Neutrophil (primary cell): ENCODE data around the gene TSHZ2.

Experiments used
- H3K27ac ChIP-seq: fragments of 200-600 bp; sonication (generic); 2 replicates; pipeline ENCODE4 v1.5.1; 2016; ENCODE audit warnings: mild to moderate bottlenecking, moderate library complexity
- H3K27me3 ChIP-seq: fragments of 200-600 bp; sonication (generic); 2 replicates; pipeline ENCODE4 v1.6.0; 2016; ENCODE audit warnings: mild to moderate bottlenecking
- H3K36me3 ChIP-seq: fragments of 200-600 bp; sonication (generic); 2 replicates; pipeline ENCODE4 v1.5.1; 2017
- H3K4me1 ChIP-seq, 2 experiments: fragments of 200-600 bp in 1 of 2; sonication (generic) in 1 of 2; 1 replicate in 1 of 2; 2 replicates in 1 of 2; pipeline versions ENCODE4 v1.5.1 to v1.6.1; 2013 to 2016; ENCODE audit warnings: low read depth in 1 of 2, low read length in 1 of 2, mild to moderate bottlenecking in 1 of 2, moderate library complexity in 1 of 2; ENCODE audit not compliant: control insufficient read depth in 1 of 2, insufficient read depth in 1 of 2
- H3K4me3 ChIP-seq, 2 experiments: fragments of 200-600 bp in 1 of 2; sonication (generic) in 1 of 2; 1 replicate in 1 of 2; 2 replicates in 1 of 2; pipeline ENCODE4 v1.5.1; 2013 to 2016; ENCODE audit warnings: low read depth in 1 of 2, low read length in 1 of 2, mild to moderate bottlenecking in 1 of 2, moderate library complexity in 1 of 2
- H3K9me3 ChIP-seq: fragments of 200-600 bp; sonication (generic); 2 replicates; pipeline ENCODE4 v1.5.1; 2016
- TF ChIP-seq, protein P1 (sequence below): fragments of 200-600 bp; sonication (generic); IDR thresholded peaks from 2 replicates; pipeline ENCODE4 v1.5.1; 2016; ENCODE audit warnings: antibody characterized with exemption

The TSHZ2 gene

GRCh38 chr20:53122853-53123252, 150.7 kb downstream of the TSHZ2 start:
- TF ChIP-seq, protein P1, sequence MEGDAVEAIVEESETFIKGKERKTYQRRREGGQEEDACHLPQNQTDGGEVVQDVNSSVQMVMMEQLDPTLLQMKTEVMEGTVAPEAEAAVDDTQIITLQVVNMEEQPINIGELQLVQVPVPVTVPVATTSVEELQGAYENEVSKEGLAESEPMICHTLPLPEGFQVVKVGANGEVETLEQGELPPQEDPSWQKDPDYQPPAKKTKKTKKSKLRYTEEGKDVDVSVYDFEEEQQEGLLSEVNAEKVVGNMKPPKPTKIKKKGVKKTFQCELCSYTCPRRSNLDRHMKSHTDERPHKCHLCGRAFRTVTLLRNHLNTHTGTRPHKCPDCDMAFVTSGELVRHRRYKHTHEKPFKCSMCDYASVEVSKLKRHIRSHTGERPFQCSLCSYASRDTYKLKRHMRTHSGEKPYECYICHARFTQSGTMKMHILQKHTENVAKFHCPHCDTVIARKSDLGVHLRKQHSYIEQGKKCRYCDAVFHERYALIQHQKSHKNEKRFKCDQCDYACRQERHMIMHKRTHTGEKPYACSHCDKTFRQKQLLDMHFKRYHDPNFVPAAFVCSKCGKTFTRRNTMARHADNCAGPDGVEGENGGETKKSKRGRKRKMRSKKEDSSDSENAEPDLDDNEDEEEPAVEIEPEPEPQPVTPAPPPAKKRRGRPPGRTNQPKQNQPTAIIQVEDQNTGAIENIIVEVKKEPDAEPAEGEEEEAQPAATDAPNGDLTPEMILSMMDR, result no peak
- no peaks in the 10 kb centered on the region for H3K4me1 ChIP-seq
- no peak overlapping the region for H3K27ac ChIP-seq
- peaks cover 4% of the 10 kb centered on the region for H3K27me3 ChIP-seq
- H3K4me3 ChIP-seq, result no peak overlapping the region
- no peaks in the 10 kb centered on the region for H3K36me3 ChIP-seq
- H3K9me3 ChIP-seq, result no peaks in the 10 kb centered on the region

- Histone ChIP-seq H3K36me3 (no peaks in the 10 kb centered on the region), H3K9me3 (no peaks in the 10 kb centered on the region), H3K4me1 (no peaks in the 10 kb centered on the region), H3K27ac (no peak overlapping the region), H3K4me3 (no peak overlapping the region), H3K27me3 (peaks cover 4% of the 10 kb centered on the region)
- TF ChIP-seq, protein P1, result no peak
Measured at GRCh38 chr20:53124075-53124551, 152.0 kb downstream of the TSHZ2 start.

DNA sequence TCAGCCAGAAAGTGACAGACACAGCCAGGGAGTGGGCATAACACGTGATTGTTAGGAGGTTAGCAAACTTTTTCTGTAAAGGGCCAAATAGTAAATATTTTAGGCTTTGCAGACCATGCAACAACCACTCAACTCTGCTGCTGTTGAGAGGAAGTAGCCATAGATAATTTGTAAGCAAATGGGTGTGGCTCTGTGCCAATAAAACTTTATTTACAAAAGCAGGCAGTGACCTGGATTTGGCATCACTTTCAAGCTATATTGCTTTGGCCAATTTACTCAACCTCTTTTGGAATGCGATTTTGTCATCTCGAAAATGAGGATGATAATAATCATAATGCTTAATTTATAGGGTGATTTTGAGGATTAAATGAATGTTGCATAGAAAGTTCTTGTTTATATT, 152.6 kb downstream of the TSHZ2 start:
- H3K27me3 ChIP-seq, result peaks cover 4% of the 10 kb centered on the region
- no peak overlapping the region for H3K4me3 ChIP-seq
- H3K27ac ChIP-seq, result no peak overlapping the region
- TF ChIP-seq, protein P1, result no peak
- no peaks in the 10 kb centered on the region for H3K36me3 ChIP-seq
- H3K9me3 ChIP-seq, result no peaks in the 10 kb centered on the region
- no peaks in the 10 kb centered on the region for H3K4me1 ChIP-seq

DNA sequence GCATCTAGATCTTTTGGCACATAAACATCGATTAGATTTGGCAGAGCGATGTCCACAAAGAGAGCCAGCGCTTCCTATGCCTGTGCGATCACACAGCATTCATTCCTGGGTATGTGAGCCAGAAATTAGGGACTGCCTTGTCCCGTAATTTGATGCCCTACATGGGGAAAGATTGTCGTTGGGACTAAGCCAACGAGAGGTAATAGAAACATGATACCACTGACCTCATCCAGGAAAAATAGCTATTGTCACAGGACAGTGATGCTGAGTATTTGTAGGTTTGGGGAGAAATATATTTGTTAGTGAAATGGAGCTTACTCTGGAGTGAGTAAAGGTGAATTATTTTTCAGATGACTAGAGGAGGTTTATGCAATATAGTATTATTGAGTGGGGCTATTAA, 154.0 kb downstream of the TSHZ2 start:
- Histone ChIP-seq H3K4me3 (no peak overlapping the region), H3K27ac (no peak overlapping the region), H3K27me3 (peaks cover 4% of the 10 kb centered on the region), H3K9me3 (no peaks in the 10 kb centered on the region), H3K36me3 (no peaks in the 10 kb centered on the region), H3K4me1 (no peaks in the 10 kb centered on the region)
- TF ChIP-seq, protein P1, result no peak

- TF ChIP-seq, protein P1, result no peak
- H3K27me3 ChIP-seq, result peaks cover 4% of the 10 kb centered on the region
Measured at GRCh38 chr20:53127027-53127426, 154.9 kb downstream of the TSHZ2 start.

DNA sequence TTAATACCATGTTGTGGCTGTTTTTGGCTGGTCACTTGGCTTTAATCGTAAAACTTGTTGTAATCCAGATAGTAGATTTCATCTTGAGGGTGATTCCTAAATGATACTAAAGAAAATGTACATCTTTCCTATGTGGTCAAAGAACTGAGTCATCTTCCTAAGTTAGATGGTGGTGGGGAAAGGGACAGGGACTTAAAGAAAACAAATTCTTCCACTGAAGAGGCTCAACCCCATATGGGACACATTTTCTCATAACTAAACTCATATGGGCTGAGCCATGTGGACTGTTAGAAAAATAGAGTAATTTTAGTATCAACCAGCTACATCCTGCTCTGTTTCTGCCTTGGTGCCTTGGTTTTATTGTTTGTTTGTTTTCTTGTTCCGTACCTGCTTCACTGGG, 155.8 kb downstream of the TSHZ2 start:
- no peaks in the 10 kb centered on the region for H3K9me3 ChIP-seq
- TF ChIP-seq, protein P1, result no peak
- H3K36me3 ChIP-seq, result no peaks in the 10 kb centered on the region
- peaks cover 4% of the 10 kb centered on the region for H3K27me3 ChIP-seq
- no peaks in the 10 kb centered on the region for H3K4me1 ChIP-seq
- no peak overlapping the region for H3K4me3 ChIP-seq
- H3K27ac ChIP-seq, result no peak overlapping the region

More at GRCh38 chr20:53127027-53127426, 154.9 kb downstream of the TSHZ2 start:
- H3K27ac ChIP-seq, result no peak overlapping the region
- no peaks in the 10 kb centered on the region for H3K9me3 ChIP-seq
- no peaks in the 10 kb centered on the region for H3K4me1 ChIP-seq
- H3K4me3 ChIP-seq, result no peak overlapping the region
- H3K36me3 ChIP-seq, result no peaks in the 10 kb centered on the region
